HUES6 (cell line): Measurements from ENCODE around the gene CILP2.

ENCODE experiments used
- H3K27ac ChIP-seq: 2 replicates; pipeline ENCODE4 v1.7.0; 2013; ENCODE audit warnings: low read depth, mild to moderate bottlenecking, low read length, inconsistent platforms
- H3K27me3 ChIP-seq: 2 replicates; pipeline ENCODE4 v1.6.1; 2013; ENCODE audit warnings: low read length; ENCODE audit not compliant: control insufficient read depth, insufficient read depth
- H3K36me3 ChIP-seq: 2 replicates; pipeline ENCODE4 v1.6.1; 2013; ENCODE audit warnings: low read length; ENCODE audit not compliant: control insufficient read depth, insufficient read depth
- H3K4me1 ChIP-seq: 2 replicates; pipeline ENCODE4 v1.6.1; 2013; ENCODE audit warnings: low read length; ENCODE audit not compliant: control insufficient read depth, insufficient read depth
- H3K4me3 ChIP-seq: 2 replicates; pipeline ENCODE4 v1.5.1; 2013; ENCODE audit warnings: low read depth, low read length
- H3K9ac ChIP-seq: one replicate; pipeline ENCODE4 v1.6.1; 2013; ENCODE audit warnings: mild to moderate bottlenecking, low read length
- H3K9me3 ChIP-seq: 2 replicates; pipeline ENCODE4 v1.6.1; 2013; ENCODE audit warnings: low read depth, low read length; ENCODE audit not compliant: control insufficient read depth, insufficient read depth

CILP2 gene

GRCh38 chr19:19561946-19562664 lies 24.0 kb downstream of the CILP2 start:
- no peak overlapping the region for H3K9ac ChIP-seq
- H3K4me3 ChIP-seq, result no peak overlapping the region
- no peaks in the 10 kb centered on the region for H3K9me3 ChIP-seq
- no peaks in the 10 kb centered on the region for H3K36me3 ChIP-seq
- peaks cover 5% of the 10 kb centered on the region; the same call in 1 of the 2 replicates for H3K4me1 ChIP-seq
- no peak overlapping the region for H3K27ac ChIP-seq
- H3K27me3 ChIP-seq, result no peaks in the 10 kb centered on the region

GRCh38 chr19:19562665-19563347 lies 24.7 kb downstream of the CILP2 start:
- no peaks in the 10 kb centered on the region for H3K36me3 ChIP-seq
- no peaks in the 10 kb centered on the region for H3K9me3 ChIP-seq
- H3K9ac ChIP-seq, result no peak overlapping the region
- H3K27ac ChIP-seq, result no peak overlapping the region
- no peaks in the 10 kb centered on the region for H3K27me3 ChIP-seq
- peaks cover 5% of the 10 kb centered on the region; the same call in 1 of the 2 replicates for H3K4me1 ChIP-seq
- no peak overlapping the region for H3K4me3 ChIP-seq

GRCh38 chr19:19563348-19563848 lies 25.3 kb downstream of the CILP2 start:
- Histone ChIP-seq H3K27ac (no peak overlapping the region), H3K9me3 (no peaks in the 10 kb centered on the region)

DNA sequence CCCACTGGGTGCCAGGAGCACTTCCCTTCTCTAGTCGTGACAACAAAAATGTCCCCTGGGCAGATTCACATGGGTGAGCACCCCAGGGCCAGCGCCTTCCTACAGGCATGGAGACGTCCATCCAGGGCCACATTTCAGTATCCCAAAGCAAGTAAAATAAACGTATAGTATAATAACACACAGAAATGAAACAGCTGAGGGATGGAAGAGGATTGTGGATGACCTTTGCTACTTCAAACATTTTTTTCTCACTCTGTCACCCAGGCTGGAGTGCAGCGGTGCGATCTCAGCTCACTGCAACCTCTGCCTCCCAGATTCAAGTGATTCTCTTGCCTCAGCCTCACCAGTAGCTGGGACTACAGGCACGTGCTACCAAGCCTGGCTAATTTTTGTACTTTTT lies 28.2 kb downstream of the CILP2 start:
- no peak overlapping the region for H3K4me3 ChIP-seq
- no peaks in the 10 kb centered on the region for H3K9me3 ChIP-seq
- no peaks in the 10 kb centered on the region for H3K4me1 ChIP-seq
- H3K9ac ChIP-seq, result no peak overlapping the region
- peaks cover 5% of the 10 kb centered on the region; the same call in 1 of the 2 replicates for H3K36me3 ChIP-seq
- H3K27ac ChIP-seq, result no peak overlapping the region
- no peaks in the 10 kb centered on the region for H3K27me3 ChIP-seq

More at GRCh38 chr19:19563348-19563848, 25.3 kb downstream of the CILP2 start:
- Histone ChIP-seq H3K36me3 (no peaks in the 10 kb centered on the region), H3K4me3 (no peak overlapping the region), H3K27me3 (no peaks in the 10 kb centered on the region), H3K4me1 (peaks cover 5% of the 10 kb centered on the region; the same call in 1 of the 2 replicates), H3K9ac (no peak overlapping the region)

DNA sequence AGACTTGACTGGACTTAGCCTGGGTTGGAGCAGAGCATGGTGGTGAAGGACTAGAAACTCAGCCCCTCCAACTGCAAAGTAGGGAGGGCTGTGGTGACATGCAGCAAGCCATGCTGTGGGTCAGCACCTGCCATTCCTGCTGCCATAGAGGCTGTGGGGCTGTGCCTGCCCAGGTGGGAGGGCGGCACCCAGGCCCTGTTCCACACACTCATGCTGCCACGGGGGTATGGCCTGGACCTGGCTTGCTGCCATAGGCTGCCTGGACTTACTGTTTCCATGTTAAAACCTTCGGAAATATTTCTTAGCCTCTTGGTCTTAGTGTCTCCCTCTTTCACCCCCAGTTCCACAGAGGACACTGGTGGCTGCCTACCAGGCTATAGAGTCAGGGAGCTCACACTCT lies 29.3 kb downstream of the CILP2 start:
- H3K27ac ChIP-seq, result no peak overlapping the region
- no peaks in the 10 kb centered on the region for H3K4me1 ChIP-seq
- H3K4me3 ChIP-seq, result no peak overlapping the region
- no peaks in the 10 kb centered on the region for H3K27me3 ChIP-seq
- no peak overlapping the region for H3K9ac ChIP-seq
- no peaks in the 10 kb centered on the region for H3K9me3 ChIP-seq
- H3K36me3 ChIP-seq, result peaks cover 5% of the 10 kb centered on the region; the same call in 1 of the 2 replicates

- H3K9me3 ChIP-seq, result no peaks in the 10 kb centered on the region
- H3K9ac ChIP-seq, result no peak overlapping the region
- H3K4me1 ChIP-seq, result no peaks in the 10 kb centered on the region
- no peaks in the 10 kb centered on the region for H3K27me3 ChIP-seq
- peaks cover 5% of the 10 kb centered on the region; the same call in 1 of the 2 replicates for H3K36me3 ChIP-seq
- H3K27ac ChIP-seq, result no peak overlapping the region
- H3K4me3 ChIP-seq, result no peak overlapping the region
Measured at GRCh38 chr19:19568802-19569756, 31.0 kb downstream of the CILP2 start.

GRCh38 chr19:19570571-19570970 lies 32.5 kb downstream of the CILP2 start:
- Histone ChIP-seq H3K27ac (no peak overlapping the region), H3K4me3 (no peak overlapping the region), H3K4me1 (peaks cover under 1% of the 10 kb centered on the region; the same call in 1 of the 2 replicates), H3K36me3 (peaks cover 5% of the 10 kb centered on the region; the same call in 1 of the 2 replicates), H3K27me3 (no peaks in the 10 kb centered on the region), H3K9ac (no peak overlapping the region), H3K9me3 (no peaks in the 10 kb centered on the region)

DNA sequence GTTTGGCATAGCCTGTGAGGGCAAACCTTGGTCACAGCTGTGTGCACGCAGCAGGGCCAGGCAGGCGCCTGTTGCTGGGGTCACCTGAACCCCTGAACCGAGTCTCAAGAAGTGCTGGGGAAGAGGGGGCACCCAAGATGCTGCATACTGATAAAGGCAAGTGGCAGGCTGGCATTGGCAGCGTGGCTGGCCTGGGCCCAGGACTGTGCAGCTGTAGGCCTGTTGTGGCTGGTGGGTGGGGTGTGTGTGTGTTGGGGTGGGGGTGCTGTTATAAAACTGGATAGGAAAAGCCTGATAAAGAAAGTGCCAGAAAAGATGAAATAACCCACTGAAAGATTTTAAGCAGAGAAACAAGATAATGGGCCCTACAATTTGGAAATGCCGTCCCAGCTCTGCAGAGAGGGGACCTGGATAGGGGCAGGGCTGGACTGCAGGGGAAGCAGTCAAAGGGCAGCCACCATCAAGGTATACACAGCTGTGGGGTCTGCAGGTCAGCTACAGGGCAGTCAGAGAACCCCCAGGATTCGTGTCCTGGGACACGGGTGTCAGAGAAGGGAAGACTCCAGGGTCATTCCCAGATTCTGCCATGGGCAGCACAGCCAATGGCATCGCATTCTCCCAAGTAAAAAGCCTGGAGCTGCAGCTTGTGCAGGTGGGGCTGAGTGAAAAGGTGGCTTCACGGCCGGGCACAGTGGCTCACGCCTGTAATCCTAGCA lies 33.2 kb downstream of the CILP2 start:
- Histone ChIP-seq H3K27me3 (no peaks in the 10 kb centered on the region), H3K9me3 (no peaks in the 10 kb centered on the region), H3K4me3 (no peak overlapping the region), H3K4me1 (peaks cover 4% of the 10 kb centered on the region), H3K36me3 (peaks cover 5% of the 10 kb centered on the region; the same call in 1 of the 2 replicates), H3K9ac (no peak overlapping the region), H3K27ac (no peak overlapping the region)

DNA sequence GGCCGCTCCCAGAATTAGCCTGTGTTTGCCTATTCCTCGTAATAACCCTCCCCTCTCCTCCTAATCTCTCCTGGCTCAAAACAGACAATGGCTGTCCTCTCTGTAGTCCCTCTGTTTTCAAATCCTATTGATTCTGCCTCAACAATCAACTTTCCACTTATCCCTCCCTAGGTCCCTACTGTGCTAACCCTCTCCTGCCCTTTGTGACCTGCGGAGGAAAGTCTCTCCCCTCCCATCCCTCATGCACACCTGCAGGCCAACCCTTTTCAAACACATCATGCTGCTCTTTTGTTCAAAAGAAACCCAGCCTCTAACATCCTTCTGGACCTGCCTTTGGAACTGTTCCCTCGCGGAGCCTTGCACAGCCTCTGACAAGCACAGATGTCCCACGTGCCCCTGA lies 37.3 kb downstream of the CILP2 start:
- Histone ChIP-seq H3K4me3 (no peak overlapping the region), H3K36me3 (no peaks in the 10 kb centered on the region), H3K9ac (no peak overlapping the region), H3K4me1 (peaks cover 4% of the 10 kb centered on the region), H3K27ac (no peak overlapping the region), H3K9me3 (no peaks in the 10 kb centered on the region), H3K27me3 (no peaks in the 10 kb centered on the region)

DNA sequence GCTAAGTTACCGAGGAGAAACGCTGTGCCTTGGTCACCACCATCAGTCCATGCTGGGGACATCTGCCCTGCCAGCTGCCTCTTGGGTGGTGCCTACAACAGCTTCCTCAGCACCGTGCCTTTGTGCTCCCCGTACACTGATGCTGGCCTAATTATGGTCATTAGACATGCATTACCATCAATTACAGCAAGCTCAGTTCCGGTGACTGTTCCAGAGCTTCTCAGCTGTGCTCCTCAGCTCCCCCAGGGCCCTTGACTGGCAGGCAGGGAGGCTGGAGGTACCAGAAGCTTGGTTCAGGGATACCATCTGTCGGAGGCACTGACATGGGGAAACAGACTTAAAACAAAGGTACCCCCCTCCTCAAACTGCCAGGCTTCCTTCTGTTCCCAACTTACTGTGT lies 40.2 kb downstream of the CILP2 start:
- H3K9ac ChIP-seq, result no peak overlapping the region
- no peak overlapping the region for H3K27ac ChIP-seq
- no peaks in the 10 kb centered on the region for H3K36me3 ChIP-seq

More for the DNA sequence above, 40.2 kb downstream of the CILP2 start:
- Histone ChIP-seq H3K4me3 (no peak overlapping the region), H3K27me3 (no peaks in the 10 kb centered on the region), H3K9me3 (no peaks in the 10 kb centered on the region), H3K4me1 (peaks cover 4% of the 10 kb centered on the region)
